Measurements from ENCODE around the gene CAPN15. TPM values are rescaled to one million over a fixed set of nuclear protein-coding genes. Genes with fewer than 3 reads are reported as not detected.

Gene CAPN15
- total RNA-seq, 1 experiment from 2014 or later: 76.4 TPM

DNA sequence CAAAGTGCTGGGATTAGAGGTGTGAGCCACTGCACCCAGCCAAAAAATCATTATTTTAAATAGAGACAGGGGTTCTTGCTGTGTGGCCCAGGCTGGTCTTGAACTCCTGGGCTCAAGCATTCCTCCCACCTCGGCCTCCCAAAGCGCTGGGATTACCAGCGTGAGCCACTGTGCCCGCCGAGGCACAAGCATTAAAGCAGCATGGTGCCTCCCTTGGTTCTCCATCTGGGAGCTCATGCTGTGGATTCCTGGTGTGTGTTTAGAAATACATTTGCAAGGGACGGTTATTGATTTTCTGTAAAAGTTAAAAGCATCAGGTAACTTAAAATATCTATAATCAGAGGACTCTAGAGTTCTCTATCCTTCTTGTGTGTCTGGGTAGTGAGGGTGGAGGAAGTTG, 14.7 kb upstream of the CAPN15 start:
- no peak overlapping the region for H2BK120ac ChIP-seq (ENCODE audit: low read depth, low read length, poor library complexity, severe bottlenecking)

More for the DNA sequence above, 14.7 kb upstream of the CAPN15 start:
- TF ChIP-seq, protein P1, sequence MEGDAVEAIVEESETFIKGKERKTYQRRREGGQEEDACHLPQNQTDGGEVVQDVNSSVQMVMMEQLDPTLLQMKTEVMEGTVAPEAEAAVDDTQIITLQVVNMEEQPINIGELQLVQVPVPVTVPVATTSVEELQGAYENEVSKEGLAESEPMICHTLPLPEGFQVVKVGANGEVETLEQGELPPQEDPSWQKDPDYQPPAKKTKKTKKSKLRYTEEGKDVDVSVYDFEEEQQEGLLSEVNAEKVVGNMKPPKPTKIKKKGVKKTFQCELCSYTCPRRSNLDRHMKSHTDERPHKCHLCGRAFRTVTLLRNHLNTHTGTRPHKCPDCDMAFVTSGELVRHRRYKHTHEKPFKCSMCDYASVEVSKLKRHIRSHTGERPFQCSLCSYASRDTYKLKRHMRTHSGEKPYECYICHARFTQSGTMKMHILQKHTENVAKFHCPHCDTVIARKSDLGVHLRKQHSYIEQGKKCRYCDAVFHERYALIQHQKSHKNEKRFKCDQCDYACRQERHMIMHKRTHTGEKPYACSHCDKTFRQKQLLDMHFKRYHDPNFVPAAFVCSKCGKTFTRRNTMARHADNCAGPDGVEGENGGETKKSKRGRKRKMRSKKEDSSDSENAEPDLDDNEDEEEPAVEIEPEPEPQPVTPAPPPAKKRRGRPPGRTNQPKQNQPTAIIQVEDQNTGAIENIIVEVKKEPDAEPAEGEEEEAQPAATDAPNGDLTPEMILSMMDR (conservative IDR thresholded peaks at IDR 0.05): no peak
- Histone ChIP-seq H3K27ac (ENCODE audit: insufficient read length, low read depth, low read length) (no peak overlapping the region), H2BK5ac (ENCODE audit: insufficient read length, low read length) (no peak overlapping the region), H3K9me3 (ENCODE audit: control insufficient read depth, low read depth, low read length) (no peaks in the 10 kb centered on the region), H2AK5ac (ENCODE audit: insufficient read length, low read length) (no peak overlapping the region), H2BK15ac (ENCODE audit: low read depth, low read length) (no peak overlapping the region), H3K18ac (ENCODE audit: insufficient read length, low read depth, low read length) (no peak overlapping the region), H3K4me2 (ENCODE audit: insufficient read depth, insufficient read length, low read length) (no peak overlapping the region), H3K79me2 (ENCODE audit: insufficient read depth, low read length) (no peaks in the 10 kb centered on the region), H3T11ph (ENCODE audit: low read length) (no peak overlapping the region), H3K4me1 (ENCODE audit: insufficient read depth, low read length) (no peaks in the 10 kb centered on the region), H3K27me3 (ENCODE audit: insufficient read depth, low read length) (no peaks in the 10 kb centered on the region), H2AFZ (ENCODE audit: low read length) (no peak overlapping the region), H3K23ac (ENCODE audit: insufficient read length, low read depth, low read length) (no peak overlapping the region), H2BK12ac (ENCODE audit: insufficient read length, low read depth, low read length) (no peak overlapping the region), H3K4ac (ENCODE audit: low read depth, low read length) (no peak overlapping the region), H4K91ac (ENCODE audit: insufficient read length, low read depth, low read length) (no peak overlapping the region), H3K14ac (ENCODE audit: insufficient read depth, low read length) (no peak overlapping the region), H3K79me1 (ENCODE audit: insufficient read depth, low read depth, low read length, poor library complexity, severe bottlenecking) (no peaks in the 10 kb centered on the region), H3K9ac (ENCODE audit: extremely low read depth, insufficient read length, low read length) (no peak overlapping the region), H3K56ac (ENCODE audit: insufficient read length, low read depth, low read length) (no peak overlapping the region), H3K23me2 (ENCODE audit: insufficient read length, low read depth, low read length, poor library complexity, severe bottlenecking) (no peaks in the 10 kb centered on the region), H4K8ac (replicated peaks; ENCODE audit: insufficient read length, low read depth, low read length) (no peak overlapping the region), H4K20me1 (ENCODE audit: control insufficient read depth, insufficient read depth, insufficient read length) (no peaks in the 10 kb centered on the region), H2BK20ac (ENCODE audit: low read depth, low read length, poor library complexity, severe bottlenecking) (no peak overlapping the region), H4K5ac (ENCODE audit: insufficient read length, low read depth, low read length) (no peak overlapping the region)
- DNase-seq: no peak
- Mint-ChIP-seq H3K9me3 (no peaks in the 10 kb centered on the region), H3K4me1 (no peaks in the 10 kb centered on the region), H3K27me3 (ENCODE audit: low read depth) (no peaks in the 10 kb centered on the region), H3K36me3 (ENCODE audit: insufficient read depth in 1 of 3, low read depth in 3 of 3) (peaks cover 9 to 21% (median 19%) of the 10 kb centered on the region in 3 experiments), H3K27ac (peak overlapping the region; percentile 26 to 69 (median 57); a peak in 4 of 7 replicates), H3K4me3 (no peak overlapping the region; a peak in 1 of 5 replicates)
- WGBS (ENCODE audit: extremely low coverage, insufficient read length, low lambda C conversion rate): no CpG with 5 or more reads among the region's 6 CpGs

Measured in H9 (cell line).